BE2C (cell line): Measurements from ENCODE around the gene FAH.
A peak's percentile ranks its signal among the peaks of the same experiment; 100 is the strongest.

ENCODE experiments used
- DNase-seq: peaks from one replicate; pipeline ENCODE4 v3.0.0-alpha.2; 2020
- H3K27me3 ChIP-seq: fragments of 250-450 bp; sonication (Bioruptor Pico); 2 replicates; pipeline ENCODE4 v1.5.1; 2020; ENCODE audit warnings: mild to moderate bottlenecking
- H3K36me3 ChIP-seq: fragments of 250-450 bp; sonication (Bioruptor Pico); 2 replicates; pipeline ENCODE4 v1.5.1; 2020; ENCODE audit warnings: mild to moderate bottlenecking
- H3K4me1 ChIP-seq: fragments of 250-450 bp; sonication (Bioruptor Pico); 2 replicates; pipeline ENCODE4 v1.5.1; 2020
- H3K4me3 ChIP-seq: 2 replicates; pipeline ENCODE4 v1.5.1; 2011; ENCODE audit warnings: low read depth, low read length
- H3K9me3 ChIP-seq: fragments of 250-450 bp; sonication (Bioruptor Pico); 2 replicates; pipeline ENCODE4 v1.5.1; 2020
- TF ChIP-seq, protein P1 (sequence below): IDR thresholded peaks from 2 replicates; pipeline ENCODE4 v1.5.1; 2012; ENCODE audit warnings: mild to moderate bottlenecking, low read depth, low read length

FAH gene

DNA sequence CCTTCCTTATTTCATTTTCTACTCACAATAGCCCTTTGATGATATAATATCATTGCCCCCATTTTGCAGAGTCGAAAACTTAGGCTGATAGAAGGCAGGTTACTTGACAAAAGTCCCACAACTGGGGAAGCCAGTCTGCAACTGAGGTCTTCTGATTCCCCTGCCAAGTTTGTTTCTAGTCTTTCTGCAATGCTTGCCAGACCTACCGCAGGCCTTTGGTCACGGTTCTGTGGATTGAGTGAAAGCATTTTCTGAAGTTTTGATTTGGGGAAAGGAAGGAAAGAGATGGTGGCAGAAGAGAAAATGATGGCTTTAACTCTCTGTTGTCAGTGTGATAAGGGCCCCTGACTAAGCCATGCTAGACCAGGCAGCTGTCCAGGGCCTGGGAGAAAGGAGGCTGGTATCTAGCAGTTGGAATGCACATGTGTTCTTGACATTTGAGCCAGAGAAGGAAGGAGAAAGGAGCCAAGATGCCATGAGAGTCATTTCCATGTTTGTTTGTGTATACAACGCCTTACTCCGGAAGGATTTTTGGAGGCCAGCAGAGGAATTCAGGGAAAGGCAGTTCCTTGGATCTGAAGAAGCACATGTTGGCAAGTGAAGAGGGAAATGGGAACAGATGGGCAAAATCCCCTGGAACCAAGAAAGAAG, 29.9 kb downstream of the FAH start:
- TF ChIP-seq, protein P1, sequence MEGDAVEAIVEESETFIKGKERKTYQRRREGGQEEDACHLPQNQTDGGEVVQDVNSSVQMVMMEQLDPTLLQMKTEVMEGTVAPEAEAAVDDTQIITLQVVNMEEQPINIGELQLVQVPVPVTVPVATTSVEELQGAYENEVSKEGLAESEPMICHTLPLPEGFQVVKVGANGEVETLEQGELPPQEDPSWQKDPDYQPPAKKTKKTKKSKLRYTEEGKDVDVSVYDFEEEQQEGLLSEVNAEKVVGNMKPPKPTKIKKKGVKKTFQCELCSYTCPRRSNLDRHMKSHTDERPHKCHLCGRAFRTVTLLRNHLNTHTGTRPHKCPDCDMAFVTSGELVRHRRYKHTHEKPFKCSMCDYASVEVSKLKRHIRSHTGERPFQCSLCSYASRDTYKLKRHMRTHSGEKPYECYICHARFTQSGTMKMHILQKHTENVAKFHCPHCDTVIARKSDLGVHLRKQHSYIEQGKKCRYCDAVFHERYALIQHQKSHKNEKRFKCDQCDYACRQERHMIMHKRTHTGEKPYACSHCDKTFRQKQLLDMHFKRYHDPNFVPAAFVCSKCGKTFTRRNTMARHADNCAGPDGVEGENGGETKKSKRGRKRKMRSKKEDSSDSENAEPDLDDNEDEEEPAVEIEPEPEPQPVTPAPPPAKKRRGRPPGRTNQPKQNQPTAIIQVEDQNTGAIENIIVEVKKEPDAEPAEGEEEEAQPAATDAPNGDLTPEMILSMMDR = no peak
- H3K36me3 ChIP-seq = no peaks in the 10 kb centered on the region

GRCh38 chr15:80183306-80183705, 30.5 kb downstream of the FAH start:
- TF ChIP-seq, protein P1 = no peak
- H3K4me1 ChIP-seq = no peaks in the 10 kb centered on the region
- H3K36me3 ChIP-seq = no peaks in the 10 kb centered on the region
- no peaks in the 10 kb centered on the region for H3K9me3 ChIP-seq
- no peak overlapping the region for H3K4me3 ChIP-seq
- H3K27me3 ChIP-seq = no peaks in the 10 kb centered on the region
- DNase-seq = no peak

More for the DNA sequence above, 29.9 kb downstream of the FAH start:
- DNase-seq = no peak
- no peaks in the 10 kb centered on the region for H3K9me3 ChIP-seq
- H3K4me3 ChIP-seq = no peak overlapping the region
- H3K27me3 ChIP-seq = no peaks in the 10 kb centered on the region
- H3K4me1 ChIP-seq = no peaks in the 10 kb centered on the region

GRCh38 chr15:80183886-80184285, 31.1 kb downstream of the FAH start:
- TF ChIP-seq, protein P1 = peak; percentile 39

GRCh38 chr15:80184554-80184953, 31.8 kb downstream of the FAH start:
- no peak for DNase-seq
- Histone ChIP-seq H3K27me3 (no peaks in the 10 kb centered on the region), H3K9me3 (no peaks in the 10 kb centered on the region), H3K36me3 (no peaks in the 10 kb centered on the region), H3K4me3 (no peak overlapping the region), H3K4me1 (no peaks in the 10 kb centered on the region)
- TF ChIP-seq, protein P1 = no peak

More at GRCh38 chr15:80183886-80184285, 31.1 kb downstream of the FAH start:
- Histone ChIP-seq H3K36me3 (no peaks in the 10 kb centered on the region), H3K4me3 (no peak overlapping the region), H3K27me3 (no peaks in the 10 kb centered on the region), H3K4me1 (no peaks in the 10 kb centered on the region), H3K9me3 (no peaks in the 10 kb centered on the region)
- DNase-seq = no peak

DNA sequence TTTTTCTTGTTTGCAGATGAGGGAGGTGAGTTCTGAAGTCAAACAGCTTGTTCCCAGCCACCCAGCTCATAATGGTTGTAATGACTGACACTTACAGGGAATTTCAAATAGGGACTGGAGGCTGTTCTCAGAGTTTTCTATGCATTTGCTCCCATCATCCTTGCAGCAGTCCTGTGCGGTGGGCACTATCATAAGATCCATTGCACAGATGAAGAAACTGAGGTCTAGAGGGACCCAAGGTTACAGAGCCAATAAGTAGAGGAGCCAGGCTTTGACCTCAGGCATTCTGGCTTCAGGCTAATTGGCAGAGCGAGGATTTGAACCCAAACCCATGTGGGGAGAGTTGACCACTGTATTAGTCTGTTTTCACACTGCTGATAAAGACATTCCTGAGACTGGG, 32.4 kb downstream of the FAH start:
- TF ChIP-seq, protein P1 = no peak
- no peaks in the 10 kb centered on the region for H3K36me3 ChIP-seq
- H3K4me3 ChIP-seq = no peak overlapping the region
- no peaks in the 10 kb centered on the region for H3K9me3 ChIP-seq
- H3K27me3 ChIP-seq = no peaks in the 10 kb centered on the region
- no peaks in the 10 kb centered on the region for H3K4me1 ChIP-seq
- DNase-seq = no peak

DNA sequence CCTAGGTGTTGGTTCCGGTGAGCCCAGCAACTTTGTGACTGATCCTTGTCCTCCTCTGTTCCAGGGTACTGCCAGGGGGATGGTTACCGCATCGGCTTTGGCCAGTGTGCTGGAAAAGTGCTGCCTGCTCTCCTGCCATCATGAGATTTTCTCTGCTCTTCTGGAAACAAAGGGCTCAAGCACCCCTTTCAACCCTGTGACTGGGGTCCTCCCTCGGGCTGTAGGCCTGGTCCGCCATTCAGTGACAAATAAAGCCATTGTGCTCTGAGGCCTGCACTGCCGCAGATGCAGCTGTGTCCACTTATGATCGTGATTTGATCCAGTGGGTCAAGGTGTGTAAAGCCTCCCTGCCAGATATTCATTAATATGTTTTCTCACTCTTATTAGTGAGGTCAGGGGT, 33.3 kb downstream of the FAH start:
- Histone ChIP-seq H3K9me3 (no peaks in the 10 kb centered on the region), H3K4me1 (no peaks in the 10 kb centered on the region), H3K36me3 (no peaks in the 10 kb centered on the region), H3K4me3 (no peak overlapping the region), H3K27me3 (no peaks in the 10 kb centered on the region)
- TF ChIP-seq, protein P1 = no peak
- no peak for DNase-seq
